T-helper 1 cell (primary cell): ENCODE data around the gene LAG3.
"Not testable (repeated sequence)": the region's sequence is repeated elsewhere in the genome, so short reads cannot be mapped to it uniquely, and the experiment has no call there.

Experiments used
- DNase-seq, 5 donors: peaks; one replicate each; pipeline ENCODE4 v3.0.0-alpha.2; 2012 to 2020
- total RNA-seq, 4 donors: gene quantifications; one replicate each; lab custom pipeline; 2026; lab: John Stamatoyannopoulos, UW

Gene LAG3
- total RNA-seq, result 2.4 to 6.5 (median 4.2) reads per million in 4 donors

- peak in 1 of 5 donors; percentile 33 for DNase-seq
Observed at GRCh38 chr12:6772331-6772695, at the start of gene LAG3. TSS of gene LAG3 (plus strand) at chr12:6772520. CDS start at chr12:6772853, 333 bp downstream.

DNA sequence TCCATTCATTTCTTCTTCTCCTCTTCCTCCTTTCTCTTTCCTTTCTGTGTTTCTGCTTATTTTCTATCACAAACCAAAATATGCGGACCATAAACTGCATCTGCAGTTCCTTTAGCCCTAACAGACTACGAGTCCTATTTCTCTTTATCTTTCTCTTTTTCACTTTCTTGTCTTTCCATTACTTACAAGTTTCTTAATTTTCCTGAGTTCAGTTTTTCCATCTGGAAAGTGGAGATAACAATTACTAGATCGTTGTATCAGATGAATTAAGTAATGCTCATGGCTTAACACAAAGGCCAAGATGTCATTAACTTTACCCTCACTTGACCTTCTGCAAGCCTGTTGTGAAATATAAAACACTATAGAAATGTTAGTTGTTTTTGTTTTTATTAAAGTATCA is 49.5 kb upstream of the LAG3 start:
- DNase-seq, result no peak

GRCh38 chr12:6723607-6724408 is 48.5 kb upstream of the LAG3 start, which contains the start of gene COPS7A:
TSS of gene COPS7A (plus strand) at chr12:6724046. CDS start at chr12:6724657, 611 bp downstream.
- DNase-seq, result peak; percentile 86 to 99 (median 89)

DNA sequence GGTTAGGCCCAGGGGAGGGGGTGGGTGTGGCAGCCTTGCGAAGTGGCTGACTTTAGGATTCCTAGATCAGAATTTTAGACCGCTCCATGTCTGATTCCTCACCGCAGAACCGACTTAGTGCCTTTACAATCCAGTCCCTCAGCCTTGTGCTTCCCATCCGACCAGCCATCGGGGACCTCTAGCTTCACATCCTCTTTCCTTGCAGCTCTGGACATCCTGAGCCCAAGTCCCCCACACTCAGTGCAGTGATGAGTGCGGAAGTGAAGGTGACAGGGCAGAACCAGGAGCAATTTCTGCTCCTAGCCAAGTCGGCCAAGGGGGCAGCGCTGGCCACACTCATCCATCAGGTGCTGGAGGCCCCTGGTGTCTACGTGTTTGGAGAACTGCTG is 47.9 kb upstream of the LAG3 start:
- DNase-seq, result peak in 1 of 5 donors; percentile 5

DNA sequence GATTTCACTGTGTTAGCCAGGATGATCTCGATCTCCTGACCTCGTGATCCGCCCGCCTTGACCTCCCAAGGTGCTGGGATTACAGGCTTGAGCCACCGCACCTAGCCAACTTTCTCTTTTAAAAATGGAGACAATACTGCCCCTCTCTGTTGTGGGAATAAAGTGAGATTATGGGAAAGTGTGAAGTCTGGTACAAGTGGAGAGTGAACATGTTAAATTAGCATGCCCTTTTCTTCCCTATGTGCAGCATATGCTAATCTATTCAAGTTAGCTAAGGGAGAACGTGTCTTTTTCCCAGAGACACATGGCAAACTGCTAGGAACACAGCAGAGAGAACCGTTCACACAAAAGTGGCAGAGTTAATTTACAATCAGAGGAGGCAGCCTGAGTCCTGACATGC is 47.0 kb upstream of the LAG3 start:
- DNase-seq, result no peak

DNA sequence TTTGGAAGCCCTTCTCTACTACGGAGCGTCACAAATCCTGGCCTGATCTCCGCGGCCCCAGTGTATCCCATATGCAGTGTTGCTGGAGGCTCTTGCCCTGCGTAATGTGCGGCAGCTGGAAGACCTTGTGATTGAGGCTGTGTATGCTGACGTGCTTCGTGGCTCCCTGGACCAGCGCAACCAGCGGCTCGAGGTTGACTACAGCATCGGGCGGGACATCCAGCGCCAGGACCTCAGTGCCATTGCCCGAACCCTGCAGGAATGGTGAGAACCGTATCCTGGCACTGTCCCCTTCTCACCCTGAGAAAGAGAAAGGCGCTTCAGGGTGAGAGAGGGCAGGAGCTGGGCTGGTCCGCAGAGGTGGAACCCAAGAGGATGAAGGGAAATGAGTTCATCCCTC is 43.1 kb upstream of the LAG3 start:
- no peak for DNase-seq

- no peak for DNase-seq
Observed at GRCh38 chr12:6730169-6730568, 42.2 kb upstream of the LAG3 start.

GRCh38 chr12:6734506-6735387 is 37.6 kb upstream of the LAG3 start:
- no peak for DNase-seq

DNA sequence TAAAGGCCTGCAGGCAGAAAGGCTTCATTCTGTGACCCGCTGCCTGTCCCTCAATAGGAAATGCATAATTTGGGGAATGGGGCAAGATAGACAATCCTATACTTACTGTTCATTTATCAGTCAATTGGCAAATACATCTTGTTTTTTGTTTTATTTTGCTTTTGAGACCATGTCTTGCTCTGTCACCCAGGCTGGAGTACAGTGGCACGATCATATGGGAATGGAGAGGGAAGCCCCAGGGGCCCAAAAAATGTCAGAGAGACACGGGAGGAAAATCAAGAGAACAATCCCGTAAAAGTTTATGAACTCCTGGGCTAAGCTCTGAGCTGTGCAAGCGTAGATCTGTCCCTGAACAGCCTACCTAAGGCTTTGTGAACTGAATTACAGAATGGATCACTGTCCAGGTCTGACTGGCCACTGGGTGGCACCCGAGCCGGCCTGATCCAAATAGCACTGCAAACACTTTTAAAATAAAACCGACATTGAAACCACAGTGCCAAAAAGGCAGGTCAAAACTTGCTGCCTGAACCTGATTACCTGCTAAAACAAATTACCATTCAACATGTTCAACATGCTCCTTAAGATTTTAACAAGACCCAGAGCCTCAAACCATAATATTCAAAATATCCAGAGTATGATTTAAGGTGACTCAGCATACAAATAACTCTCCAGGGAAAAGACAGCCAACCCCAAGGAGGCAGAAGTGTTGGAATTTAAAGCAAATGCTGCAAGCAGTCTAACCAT is 36.7 kb upstream of the LAG3 start:
- peak in 2 of 5 donors; percentile 21 to 36 for DNase-seq

DNA sequence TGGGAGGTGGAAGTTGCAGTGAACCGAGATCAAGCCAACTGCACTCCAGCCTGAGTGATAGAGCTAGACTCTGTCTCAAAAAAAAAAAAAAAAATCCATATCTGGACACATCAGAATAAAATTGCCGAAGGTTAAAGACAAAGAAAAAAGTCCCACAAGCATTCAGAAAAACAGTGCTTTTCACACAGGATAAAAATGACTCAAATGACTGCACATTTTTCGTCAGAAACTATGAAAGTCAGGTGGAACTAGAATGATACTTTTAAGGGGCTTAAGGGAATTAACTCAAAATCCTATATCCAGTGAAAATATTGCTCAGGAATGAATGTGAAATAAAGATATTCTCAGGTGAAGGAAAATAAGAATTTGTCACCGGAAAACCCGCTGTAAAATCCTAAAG is 35.6 kb upstream of the LAG3 start:
- no peak for DNase-seq

DNA sequence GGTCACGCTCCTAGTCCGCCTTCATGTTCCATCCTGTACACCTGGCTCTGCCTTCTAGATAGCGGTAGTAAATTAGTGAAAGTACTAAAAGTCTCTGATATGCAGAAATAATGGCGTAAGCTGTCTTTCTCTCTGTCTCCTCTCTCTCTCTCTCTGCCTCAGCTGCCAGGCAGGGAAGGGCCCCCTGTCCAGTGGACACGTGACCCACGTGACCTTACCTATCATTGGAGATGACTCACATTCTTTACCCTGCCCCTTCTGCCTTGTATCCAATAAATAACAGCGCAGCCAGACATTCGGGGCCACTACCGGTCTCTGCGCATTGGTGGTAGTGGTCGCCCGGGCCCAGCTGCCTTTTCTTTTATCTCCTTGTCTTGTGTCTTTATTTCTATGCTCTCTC is 30.2 kb upstream of the LAG3 start:
- not testable (repeated sequence) for DNase-seq

GRCh38 chr12:6742834-6743233 is 29.5 kb upstream of the LAG3 start:
- no peak for DNase-seq

GRCh38 chr12:6743300-6743699 is 29.0 kb upstream of the LAG3 start:
- not testable (repeated sequence) for DNase-seq

DNA sequence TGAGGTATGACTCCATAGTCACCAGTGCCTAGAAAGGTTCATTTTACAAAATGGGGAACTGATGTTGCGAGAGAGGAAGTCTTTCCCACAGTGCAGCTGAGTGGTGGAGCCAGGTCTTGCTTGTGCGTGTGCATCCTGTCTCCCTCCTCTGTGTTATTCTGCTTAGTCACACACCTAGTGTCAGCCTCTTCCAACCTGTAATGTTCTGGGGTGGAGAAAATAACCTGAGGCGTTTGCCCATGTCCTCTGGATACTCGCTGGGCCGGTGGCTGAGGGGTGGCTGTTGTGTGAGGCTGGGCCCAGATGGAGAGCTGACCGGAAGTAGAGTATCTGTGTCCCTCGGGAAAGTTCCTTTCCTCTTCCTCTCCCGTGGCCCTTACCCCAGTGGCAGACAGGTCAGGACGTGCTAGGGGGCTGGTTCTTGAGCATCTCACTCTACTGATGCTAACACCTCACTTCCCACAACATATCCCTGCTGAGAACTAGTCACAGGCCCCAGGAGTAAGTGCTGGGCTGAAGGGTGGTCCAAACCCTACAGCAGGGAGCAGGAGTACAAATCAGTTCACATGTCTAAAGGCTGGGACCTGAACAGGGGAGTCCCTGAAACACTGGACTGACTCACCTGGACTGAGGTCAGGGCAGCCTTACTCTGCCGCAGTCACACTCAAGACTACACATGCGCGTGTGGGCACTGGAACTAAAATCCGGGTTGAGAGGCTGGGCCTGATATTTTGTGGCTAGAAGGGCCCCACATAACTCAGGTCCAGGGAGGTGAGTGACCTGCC is 26.4 kb upstream of the LAG3 start:
- DNase-seq, result peak in 1 of 5 donors; percentile 54

- DNase-seq, result no peak
Observed at GRCh38 chr12:6747216-6747615, 25.1 kb upstream of the LAG3 start.

- DNase-seq, result no peak
Observed at GRCh38 chr12:6748761-6749160, 23.6 kb upstream of the LAG3 start.

DNA sequence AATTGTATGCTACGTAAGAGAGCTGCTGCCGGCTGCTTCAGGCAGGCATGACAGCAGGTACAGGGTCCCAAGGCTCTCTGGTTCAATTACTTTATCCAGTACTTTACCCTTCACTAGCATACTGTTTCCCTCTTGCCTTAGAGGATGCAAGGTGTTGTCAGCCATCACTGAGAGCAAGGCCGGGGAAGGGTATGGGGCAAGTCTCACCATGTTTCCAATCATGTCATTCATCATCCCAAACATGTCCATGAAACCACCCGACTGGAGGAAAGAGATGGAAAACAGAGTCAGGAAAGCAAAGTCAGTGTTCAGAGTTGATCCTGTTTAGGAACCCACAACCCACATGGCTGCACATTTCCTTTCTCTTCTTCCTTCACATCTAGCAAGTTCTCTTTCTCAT is 21.8 kb upstream of the LAG3 start:
- DNase-seq, result no peak

- no peak for DNase-seq
Observed at GRCh38 chr12:6751767-6752166, 20.6 kb upstream of the LAG3 start.

GRCh38 chr12:6752167-6752920 is 20.0 kb upstream of the LAG3 start:
- peak in 1 of 5 donors; percentile 17 for DNase-seq

DNA sequence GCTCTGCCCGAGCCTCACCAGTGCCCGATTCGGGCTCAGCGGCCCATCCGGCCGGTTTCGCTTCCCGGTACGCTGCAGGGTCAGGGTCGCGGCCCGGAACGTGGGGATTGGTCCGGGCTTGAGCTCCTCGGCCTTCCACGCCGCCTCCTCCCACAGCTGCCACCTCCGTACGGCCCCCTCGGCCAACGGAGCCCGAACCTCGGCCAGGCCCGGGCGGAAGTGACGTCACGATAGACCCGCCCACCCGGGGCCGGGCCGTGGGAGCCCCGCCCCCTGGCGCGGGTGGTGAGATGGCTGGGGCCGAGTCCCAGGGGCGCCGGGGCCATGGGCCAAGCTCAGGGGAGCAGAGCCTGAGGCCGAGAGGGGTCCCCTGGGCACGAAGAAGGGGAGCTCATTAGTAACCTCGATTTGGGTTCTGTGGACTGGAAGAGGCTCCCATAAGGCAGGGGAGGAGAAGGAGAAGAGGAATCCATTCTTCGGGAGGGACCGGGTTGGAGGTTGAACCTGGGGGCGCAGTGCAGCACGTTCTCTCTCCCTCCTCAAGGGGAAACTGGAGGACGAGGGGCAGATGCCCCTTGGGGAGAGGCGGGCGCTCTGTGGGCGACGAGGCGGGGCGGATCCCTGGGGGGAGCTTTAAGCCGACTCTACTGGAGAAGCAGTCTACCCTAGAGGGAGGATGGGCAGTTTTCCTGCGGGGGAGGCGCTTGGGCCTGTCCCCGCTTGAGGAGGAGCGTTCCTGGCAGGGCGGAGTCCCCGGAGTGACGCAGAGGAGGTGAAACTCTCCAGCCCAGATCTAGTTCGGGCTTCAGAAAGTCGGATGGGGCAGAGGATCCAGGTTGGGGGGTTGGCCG is 19.2 kb upstream of the LAG3 start, which contains the start of gene MLF2:
MLF2 (minus strand) TSS at position 221 of the 851 bp plus-strand sequence. CDS start 807 bp downstream, outside the sequence.
- DNase-seq, result peak; percentile 92 to 98 (median 95)
